Astrocyte (in vitro differentiated cells and primary cell): ENCODE results near the gene LYST. TPM values are rescaled to one million over a fixed set of nuclear protein-coding genes. Genes with fewer than 3 reads are reported as not detected.

Experiments
- DNase-seq: peaks from one replicate; pipeline ENCODE4 v3.0.0-alpha.2; 2010; ENCODE audit warnings: low read depth
- FAIRE-seq: peaks from 2 replicates; lab custom pipeline; 2011; peaks lifted over from hg19 to GRCh38; lab: Jason Lieb, UNC
- H2AFZ ChIP-seq: 2 replicates; pipeline ENCODE4 v1.6.0; 2012; ENCODE audit warnings: low read depth, low read length, inconsistent platforms
- H3K27ac ChIP-seq: 2 replicates; pipeline ENCODE4 v1.5.1; 2011; ENCODE audit warnings: low read depth, low read length, inconsistent platforms
- H3K27me3 ChIP-seq: 2 replicates; pipeline ENCODE4 v1.6.0; 2011; ENCODE audit warnings: low read length, inconsistent platforms; ENCODE audit not compliant: insufficient read depth
- H3K36me3 ChIP-seq: 2 replicates; pipeline ENCODE4 v1.5.1; 2011; ENCODE audit warnings: low read length, inconsistent platforms; ENCODE audit not compliant: insufficient read depth
- H3K4me1 ChIP-seq: 2 replicates; pipeline ENCODE4 v1.5.1; 2011; ENCODE audit warnings: low read length, inconsistent platforms; ENCODE audit not compliant: insufficient read depth
- H3K4me2 ChIP-seq: 2 replicates; pipeline ENCODE4 v1.6.0; 2012; ENCODE audit warnings: low read length, inconsistent platforms
- H3K4me3 ChIP-seq: 2 replicates; pipeline ENCODE4 v1.5.1; 2011; ENCODE audit warnings: low read depth, mild to moderate bottlenecking, low read length, inconsistent platforms; ENCODE audit not compliant: insufficient read depth
- H3K79me2 ChIP-seq: 2 replicates; pipeline ENCODE4 v1.6.0; 2012; ENCODE audit warnings: mild to moderate bottlenecking, low read length, inconsistent platforms; ENCODE audit not compliant: insufficient read depth
- H3K9ac ChIP-seq: 2 replicates; pipeline ENCODE4 v1.6.0; 2012; ENCODE audit warnings: mild to moderate bottlenecking, low read length, inconsistent platforms
- H3K9me3 ChIP-seq: 2 replicates; pipeline ENCODE4 v1.5.1; 2012; ENCODE audit warnings: low read depth, mild to moderate bottlenecking, low read length, inconsistent platforms; ENCODE audit not compliant: insufficient read depth
- H4K20me1 ChIP-seq: 2 replicates; pipeline ENCODE4 v1.6.0; 2012; ENCODE audit warnings: low read length, inconsistent platforms; ENCODE audit not compliant: insufficient read depth
- H3K27ac Mint-ChIP-seq: one replicate; pipeline ENCODE4 v1.8.0; 2021; ENCODE audit warnings: mild to moderate bottlenecking, mixed read lengths; ENCODE audit not compliant: unreplicated experiment
- H3K27me3 Mint-ChIP-seq: one replicate; pipeline ENCODE4 v1.8.0; 2021; ENCODE audit warnings: low read depth, mixed read lengths; ENCODE audit not compliant: unreplicated experiment
- H3K36me3 Mint-ChIP-seq: one replicate; pipeline ENCODE4 v1.8.0; 2021; ENCODE audit warnings: low read depth, mixed read lengths; ENCODE audit not compliant: unreplicated experiment
- H3K4me1 Mint-ChIP-seq: one replicate; pipeline ENCODE4 v1.8.0; 2021; ENCODE audit warnings: low read depth, mixed read lengths; ENCODE audit not compliant: unreplicated experiment
- H3K4me3 Mint-ChIP-seq: one replicate; pipeline ENCODE4 v1.8.0; 2021; ENCODE audit warnings: mild to moderate bottlenecking, moderate library complexity, mixed read lengths; ENCODE audit not compliant: unreplicated experiment
- H3K9me3 Mint-ChIP-seq: one replicate; pipeline ENCODE4 v1.8.0; 2021; ENCODE audit warnings: mild to moderate bottlenecking, mixed read lengths; ENCODE audit not compliant: unreplicated experiment
- EZH2 ChIP-seq: IDR thresholded peaks from 2 replicates; pipeline ENCODE4 v1.6.1; 2012; ENCODE audit warnings: mild to moderate bottlenecking, low read length, inconsistent platforms; ENCODE audit not compliant: insufficient read depth
- total RNA-seq: library from RNA; stranded (reverse); gene quantifications from 2 replicates; pipeline ENCODE4 v1.2.1, GENCODE V29; 2021
- TF ChIP-seq, protein P1 (sequence below): IDR thresholded peaks from 2 replicates; pipeline ENCODE4 v1.5.1; 2011; ENCODE audit warnings: low read depth, mild to moderate bottlenecking, inconsistent platforms, low read length, moderate library complexity; ENCODE audit not compliant: insufficient read depth

LYST gene
- total RNA-seq, 1 donor from 2014 or later = 15.7 TPM

DNA sequence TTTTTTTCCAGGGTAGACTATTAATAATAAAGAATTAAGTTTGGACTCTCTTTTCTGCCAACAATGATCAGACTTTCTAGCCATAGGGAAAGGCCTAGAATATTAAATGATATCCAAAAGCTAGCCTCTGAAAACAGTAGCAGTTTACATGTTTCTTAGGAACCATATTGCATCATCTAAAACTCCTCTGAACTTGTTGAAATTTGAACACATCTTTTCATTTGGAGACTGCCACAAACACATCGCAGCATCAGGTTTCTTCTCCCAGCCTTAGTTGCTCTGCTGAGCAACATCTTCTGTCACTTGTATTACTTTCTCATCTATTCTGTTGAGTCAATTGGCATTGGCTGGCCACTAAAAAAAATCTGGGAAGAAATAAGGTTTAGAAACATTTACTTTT lies 153.9 kb downstream of the LYST start:
- H3K4me2 ChIP-seq = no peak overlapping the region
- no peak overlapping the region for H2AFZ ChIP-seq
- H3K9me3 ChIP-seq = no peaks in the 10 kb centered on the region
- H3K4me3 ChIP-seq = no peak overlapping the region
- Mint-ChIP-seq H3K27ac (peak overlapping the region; percentile 31), H3K4me1 (peaks cover 17% of the 10 kb centered on the region), H3K36me3 (peaks cover 12% of the 10 kb centered on the region), H3K4me3 (no peak overlapping the region), H3K27me3 (no peaks in the 10 kb centered on the region), H3K9me3 (no peaks in the 10 kb centered on the region)
- FAIRE-seq (no peak), DNase-seq (no peak)
- TF ChIP-seq, protein P1, sequence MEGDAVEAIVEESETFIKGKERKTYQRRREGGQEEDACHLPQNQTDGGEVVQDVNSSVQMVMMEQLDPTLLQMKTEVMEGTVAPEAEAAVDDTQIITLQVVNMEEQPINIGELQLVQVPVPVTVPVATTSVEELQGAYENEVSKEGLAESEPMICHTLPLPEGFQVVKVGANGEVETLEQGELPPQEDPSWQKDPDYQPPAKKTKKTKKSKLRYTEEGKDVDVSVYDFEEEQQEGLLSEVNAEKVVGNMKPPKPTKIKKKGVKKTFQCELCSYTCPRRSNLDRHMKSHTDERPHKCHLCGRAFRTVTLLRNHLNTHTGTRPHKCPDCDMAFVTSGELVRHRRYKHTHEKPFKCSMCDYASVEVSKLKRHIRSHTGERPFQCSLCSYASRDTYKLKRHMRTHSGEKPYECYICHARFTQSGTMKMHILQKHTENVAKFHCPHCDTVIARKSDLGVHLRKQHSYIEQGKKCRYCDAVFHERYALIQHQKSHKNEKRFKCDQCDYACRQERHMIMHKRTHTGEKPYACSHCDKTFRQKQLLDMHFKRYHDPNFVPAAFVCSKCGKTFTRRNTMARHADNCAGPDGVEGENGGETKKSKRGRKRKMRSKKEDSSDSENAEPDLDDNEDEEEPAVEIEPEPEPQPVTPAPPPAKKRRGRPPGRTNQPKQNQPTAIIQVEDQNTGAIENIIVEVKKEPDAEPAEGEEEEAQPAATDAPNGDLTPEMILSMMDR = no peak
- no peak for TF ChIP-seq EZH2
- H3K4me1 ChIP-seq = peaks cover 6% of the 10 kb centered on the region
- H3K9ac ChIP-seq = no peak overlapping the region
- no peaks in the 10 kb centered on the region for H4K20me1 ChIP-seq
- H3K36me3 ChIP-seq = no peaks in the 10 kb centered on the region
- no peaks in the 10 kb centered on the region for H3K27me3 ChIP-seq
- H3K79me2 ChIP-seq = no peaks in the 10 kb centered on the region
- no peak overlapping the region for H3K27ac ChIP-seq

DNA sequence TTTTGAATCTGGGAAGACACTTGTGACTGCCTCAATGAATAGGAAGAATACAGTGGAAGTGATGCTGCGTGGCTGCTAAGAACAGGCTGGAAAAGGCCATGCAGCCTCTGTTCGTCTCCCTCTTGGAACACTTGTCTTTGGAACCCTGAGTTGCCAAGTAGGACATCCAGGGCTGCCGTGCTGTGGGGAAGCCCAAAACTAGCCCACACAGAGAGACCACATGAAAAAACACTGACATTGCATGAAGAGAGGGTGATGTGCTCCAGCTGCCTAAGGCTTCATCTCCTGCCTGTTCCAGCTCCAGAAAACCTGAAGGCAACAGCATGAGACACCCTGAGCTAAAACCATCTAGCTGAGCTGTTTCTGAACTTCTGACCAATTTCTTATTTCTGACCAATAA lies 156.0 kb downstream of the LYST start:
- Histone ChIP-seq H3K79me2 (no peaks in the 10 kb centered on the region), H4K20me1 (no peaks in the 10 kb centered on the region), H3K4me3 (no peak overlapping the region), H3K4me1 (peaks cover 6% of the 10 kb centered on the region), H2AFZ (no peak overlapping the region), H3K4me2 (no peak overlapping the region), H3K9ac (no peak overlapping the region), H3K9me3 (no peaks in the 10 kb centered on the region), H3K36me3 (no peaks in the 10 kb centered on the region), H3K27me3 (no peaks in the 10 kb centered on the region), H3K27ac (no peak overlapping the region)
- Mint-ChIP-seq H3K36me3 (peaks cover 12% of the 10 kb centered on the region), H3K27ac (no peak overlapping the region), H3K4me1 (peaks cover 17% of the 10 kb centered on the region), H3K4me3 (no peak overlapping the region), H3K9me3 (no peaks in the 10 kb centered on the region), H3K27me3 (no peaks in the 10 kb centered on the region)
- no peak for FAIRE-seq
- DNase-seq = no peak
- TF ChIP-seq EZH2 = no peak
- TF ChIP-seq, protein P1 = no peak

DNA sequence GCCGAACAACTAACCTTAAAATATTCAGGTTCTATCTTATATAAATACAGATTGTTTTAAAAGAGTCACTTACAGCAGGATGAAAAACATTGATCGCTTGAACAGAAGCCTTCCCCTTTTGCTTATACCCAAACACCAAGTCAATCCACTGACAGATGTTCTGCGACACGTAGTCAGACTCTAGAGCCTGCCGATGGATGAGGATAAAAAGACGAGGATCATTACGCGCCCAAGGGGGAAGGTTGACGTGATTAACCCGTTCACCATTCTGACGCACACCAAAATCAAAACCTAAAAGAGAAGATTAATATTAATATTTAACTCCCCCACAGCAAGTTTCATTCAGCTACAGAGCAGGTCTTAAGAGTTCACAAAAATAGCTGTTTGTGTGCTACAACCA lies 157.7 kb downstream of the LYST start:
- H3K4me3 Mint-ChIP-seq = no peak overlapping the region
- Histone ChIP-seq H4K20me1 (no peaks in the 10 kb centered on the region), H3K4me1 (peaks cover 6% of the 10 kb centered on the region), H3K4me3 (no peak overlapping the region), H3K27me3 (no peaks in the 10 kb centered on the region), H3K9me3 (no peaks in the 10 kb centered on the region), H2AFZ (no peak overlapping the region), H3K9ac (no peak overlapping the region), H3K4me2 (no peak overlapping the region), H3K79me2 (no peaks in the 10 kb centered on the region), H3K27ac (peak overlapping the region; percentile 17), H3K36me3 (no peaks in the 10 kb centered on the region)
- H3K27me3 Mint-ChIP-seq = no peaks in the 10 kb centered on the region
- peak overlapping the region; percentile 1 for H3K27ac Mint-ChIP-seq
- H3K4me1 Mint-ChIP-seq = peaks cover 21% of the 10 kb centered on the region
- no peaks in the 10 kb centered on the region for H3K9me3 Mint-ChIP-seq
- H3K36me3 Mint-ChIP-seq = peaks cover 5% of the 10 kb centered on the region
- FAIRE-seq = no peak
- no peak for DNase-seq
- TF ChIP-seq EZH2 = no peak
- TF ChIP-seq, protein P1 = no peak
